IMR-90 (cell line): ENCODE measurements around the gene ANO8. TPM values are rescaled to one million over a fixed set of nuclear protein-coding genes. Genes with fewer than 3 reads are reported as not detected.

Source experiments
- ATAC-seq: fragments of 200-7000 bp; cut with Tn5 transposase; 2 replicates; pipeline ENCODE4 v1.9.1; 2020; ENCODE audit warnings: low read depth, mild to moderate bottlenecking, moderate library complexity
- BruUV-seq: library from RNA; stranded (reverse); fragments of 400-500 nt; replicated peaks from 2 replicates; lab custom pipeline; 2021; lab: Mats Ljungman, UMichigan
- CTCF ChIA-PET: fragments of 300-600 bp; formaldehyde crosslinking; extraction: SDS; loops from one replicate; lab custom pipeline; 2021; ENCODE audit warnings: antibody characterized with exemption; lab: Yijun Ruan, JAX
- POLR2A ChIA-PET: fragments of 300-600 bp; sonication (Branson Sonifier 250); formaldehyde crosslinking; loops from one replicate; lab custom pipeline; 2022; ENCODE audit warnings: antibody characterized with exemption; ENCODE audit not compliant: unreplicated experiment; lab: Charles Lee
- DNase-seq: peaks from one replicate; pipeline ENCODE4 v3.0.0; 2013
- H2AFZ ChIP-seq: replicated peaks from 2 replicates; pipeline ENCODE3; 2013; ENCODE audit warnings: low read length, mild to moderate bottlenecking; ENCODE audit not compliant: poor library complexity
- H2AK5ac ChIP-seq: 2 replicates; pipeline ENCODE4 v1.6.1; 2013; ENCODE audit warnings: low read depth, low read length, inconsistent platforms
- H2AK9ac ChIP-seq: replicated peaks from 2 replicates; pipeline ENCODE3; 2013; ENCODE audit warnings: mild to moderate bottlenecking, low read depth, low read length, moderate library complexity; ENCODE audit not compliant: poor library complexity
- H2BK120ac ChIP-seq: 2 replicates; pipeline ENCODE4 v1.6.1; 2013; ENCODE audit warnings: low read depth, low read length, inconsistent platforms
- H2BK15ac ChIP-seq: 3 replicates; pipeline ENCODE4 v1.6.1; 2013; ENCODE audit warnings: low read depth, low read length, inconsistent platforms
- H2BK20ac ChIP-seq: 2 replicates; pipeline ENCODE4 v1.6.1; 2013; ENCODE audit warnings: low read depth, mild to moderate bottlenecking, inconsistent platforms, low read length, moderate library complexity
- H2BK5ac ChIP-seq: 2 replicates; pipeline ENCODE4 v1.6.1; 2013; ENCODE audit warnings: mild to moderate bottlenecking, low read depth, low read length, inconsistent platforms; ENCODE audit not compliant: poor library complexity, severe bottlenecking
- H3K14ac ChIP-seq: replicated peaks from 2 replicates; pipeline ENCODE4 v1.6.1; 2013; ENCODE audit warnings: low read depth, low read length, inconsistent platforms
- H3K18ac ChIP-seq: 2 replicates; pipeline ENCODE4 v1.6.1; 2013; ENCODE audit warnings: low read depth, low read length, control low read depth
- H3K23ac ChIP-seq: 2 replicates; pipeline ENCODE4 v1.6.1; 2013; ENCODE audit warnings: low read depth, low read length, inconsistent platforms
- H3K27ac ChIP-seq: 2 replicates; pipeline ENCODE4 v1.5.1; 2013; ENCODE audit warnings: mild to moderate bottlenecking, control low read depth, low read length; ENCODE audit not compliant: insufficient read depth
- H3K27me3 ChIP-seq: 2 replicates; pipeline ENCODE4 v1.6.1; 2013; ENCODE audit warnings: low read length; ENCODE audit not compliant: control insufficient read depth, insufficient read depth
- H3K36me3 ChIP-seq: 2 replicates; pipeline ENCODE4 v1.6.1; 2013; ENCODE audit warnings: low read length, mixed read lengths; ENCODE audit not compliant: control insufficient read depth, insufficient read depth
- H3K4ac ChIP-seq: 2 replicates; pipeline ENCODE4 v1.6.1; 2013; ENCODE audit warnings: low read depth, low read length, inconsistent platforms
- H3K4me1 ChIP-seq: 2 replicates; pipeline ENCODE4 v1.6.1; 2013; ENCODE audit warnings: low read length, mixed read lengths; ENCODE audit not compliant: control insufficient read depth, insufficient read depth
- H3K4me2 ChIP-seq: 2 replicates; pipeline ENCODE4 v1.6.1; 2013; ENCODE audit warnings: low read depth, mild to moderate bottlenecking, control low read depth, low read length, moderate library complexity
- H3K4me3 ChIP-seq: 2 replicates; pipeline ENCODE4 v1.5.1; 2013; ENCODE audit warnings: low read depth, mild to moderate bottlenecking, control low read depth, low read length, moderate library complexity; ENCODE audit not compliant: insufficient read depth
- H3K56ac ChIP-seq: 2 replicates; pipeline ENCODE4 v1.6.1; 2013; ENCODE audit warnings: low read length, inconsistent platforms; ENCODE audit not compliant: insufficient read depth; ENCODE audit errors: extremely low read depth
- H3K79me1 ChIP-seq, 2 experiments: 2 replicates each; pipeline ENCODE4 v1.6.1; 2013; ENCODE audit warnings: low read length in 2 of 2, inconsistent platforms in 1 of 2, low read depth in 1 of 2
- H3K9ac ChIP-seq: 2 replicates; pipeline ENCODE4 v1.6.1; 2013; ENCODE audit warnings: low read depth, low read length, control low read depth
- H3K9me1 ChIP-seq: 2 replicates; pipeline ENCODE4 v1.6.1; 2013; ENCODE audit warnings: low read length, inconsistent platforms; ENCODE audit not compliant: insufficient read depth
- H3K9me3 ChIP-seq: 2 replicates; pipeline ENCODE4 v1.6.1; 2013; ENCODE audit warnings: low read length; ENCODE audit not compliant: control insufficient read depth, insufficient read depth
- H4K20me1 ChIP-seq: 2 replicates; pipeline ENCODE4 v1.6.1; 2013; ENCODE audit warnings: low read length, inconsistent platforms; ENCODE audit not compliant: insufficient read depth
- H4K5ac ChIP-seq: 2 replicates; pipeline ENCODE4 v1.6.1; 2013; ENCODE audit warnings: mild to moderate bottlenecking, low read depth, low read length, control low read depth
- H4K8ac ChIP-seq, 2 experiments: 2 replicates each; pipeline ENCODE4 v1.6.1; 2013; ENCODE audit warnings: low read depth in 2 of 2, low read length in 2 of 2, control low read depth in 1 of 2, inconsistent platforms in 1 of 2
- H4K91ac ChIP-seq: 2 replicates; pipeline ENCODE4 v1.6.1; 2013; ENCODE audit warnings: low read depth, low read length, inconsistent platforms; ENCODE audit not compliant: insufficient read depth
- CHD1 ChIP-seq: IDR thresholded peaks from 2 replicates; pipeline ENCODE4 v1.6.1; 2012; ENCODE audit warnings: low read depth, low read length, improper control_type of control experiment
- MAZ ChIP-seq: IDR thresholded peaks from 2 replicates; pipeline ENCODE4 v1.6.1; 2012; ENCODE audit warnings: low read depth, mild to moderate bottlenecking, low read length, improper control_type of control experiment, moderate library complexity, borderline replicate concordance
- RAD21 ChIP-seq: IDR thresholded peaks from 2 replicates; pipeline ENCODE4 v1.6.1; 2012; ENCODE audit warnings: low read length, improper control_type of control experiment
- RCOR1 ChIP-seq: IDR thresholded peaks from 2 replicates; pipeline ENCODE4 v1.6.1; 2012; ENCODE audit warnings: mild to moderate bottlenecking, low read length, improper control_type of control experiment; ENCODE audit not compliant: insufficient replicate concordance
- RFX5 ChIP-seq: IDR thresholded peaks from 2 replicates; pipeline ENCODE4 v1.8.0; 2012; ENCODE audit warnings: low read depth, mild to moderate bottlenecking, low read length, moderate library complexity
- SMC3 ChIP-seq: fragments of 150-350 bp; IDR thresholded peaks from 2 replicates; pipeline ENCODE4 v1.6.1; 2016; ENCODE audit warnings: low read depth, mild to moderate bottlenecking, antibody characterized with exemption, low read length, moderate library complexity
- USF2 ChIP-seq: fragments of 150-350 bp; IDR thresholded peaks from 2 replicates; pipeline ENCODE4 v1.6.1; 2017; ENCODE audit warnings: mild to moderate bottlenecking, antibody characterized with exemption, low read length, low read depth
- WGBS, 2 experiments: methylation state at CpG; one replicate each; pipeline versions ENCODE4 v1.1.5 to v1.1.7; 2013; ENCODE audit warnings: missing lambda C conversion rate in 2 of 2; ENCODE audit not compliant: insufficient read length in 1 of 2; ENCODE audit errors: extremely low coverage in 2 of 2; 5-methylcytosine and 5-hydroxymethylcytosine counted together
- dilution Hi-C: fragments of 300-500 bp; cut with HindIII; formaldehyde crosslinking; loops from one replicate; pipeline ENCODE4 v1.14.3; 2018; ENCODE audit warnings: low sequenced_read_pairs; ENCODE audit not compliant: unreplicated experiment
- in situ Hi-C: fragments of 300-500 bp; cut with MboI; formaldehyde crosslinking; loops from 3 replicates; pipeline ENCODE4 v1.14.3; 2019; ENCODE audit warnings: low sequenced_read_pairs, inconsistent platforms, mixed read lengths
- intact Hi-C: fragments of 100-400 bp; cut with micrococcal nuclease; formaldehyde crosslinking; loops from 2 replicates; pipeline ENCODE4 v1.10.0; 2022
- polyA plus RNA-seq, 3 experiments: library from polyadenylated mRNA; depleted of rRNA; stranded (reverse); fragments of >200 nt; gene quantifications; 2 replicates each; pipeline ENCODE4 v1.2.3, GENCODE V29; 2012; ENCODE audit warnings: low replicate concordance in 1 of 3
- total RNA-seq: library from RNA; depleted of rRNA; stranded (reverse); fragments of >200 nt; gene quantifications from 2 replicates; pipeline ENCODE4 v1.2.3, GENCODE V29; 2012

Gene ANO8
- total and polyA plus RNA-seq, 2 of the 4 experiments (the other 2 are of a cell fraction), result 1.6 to 5.6 TPM

- peaks cover 7% of the 10 kb centered on the region; the same call in 1 of the 2 replicates for H4K20me1 ChIP-seq
- ATAC-seq (no peak), DNase-seq (no peak)
- H4K5ac ChIP-seq, result no peak overlapping the region
- no peak for TF ChIP-seq SMC3
- TF ChIP-seq CHD1, result no peak
- no peak for TF ChIP-seq RCOR1
- TF ChIP-seq RFX5, result no peak
- no peak for TF ChIP-seq RAD21
- TF ChIP-seq MAZ, result no peak
- no peak for TF ChIP-seq USF2
- no peak overlapping the region for H2AFZ ChIP-seq
- no peak overlapping the region for H3K4me2 ChIP-seq
- peaks cover 0 to under 1% of the 10 kb centered on the region in 2 experiments; a peak in 1 of 4 replicates for H3K79me1 ChIP-seq
- no peak overlapping the region for H4K8ac ChIP-seq
- intact Hi-C loops (no loop called here), in situ Hi-C loops (no loop called here), dilution Hi-C loops (no loop called here)
- H3K18ac ChIP-seq, result no peak overlapping the region
- H2BK15ac ChIP-seq, result no peak overlapping the region
- CTCF ChIA-PET, result no interaction called here
- peaks cover 16% of the 10 kb centered on the region for H3K36me3 ChIP-seq
- no peak overlapping the region for H3K4me3 ChIP-seq
- H3K27ac ChIP-seq, result no peak overlapping the region
- no peak overlapping the region for H2BK5ac ChIP-seq
- no peak overlapping the region for H2BK20ac ChIP-seq
- H4K91ac ChIP-seq, result no peak overlapping the region
- no peak overlapping the region for H2AK5ac ChIP-seq
- H3K9me3 ChIP-seq, result no peaks in the 10 kb centered on the region
- POLR2A ChIA-PET, result no interaction called here
- no peak overlapping the region for H3K23ac ChIP-seq
- no peak overlapping the region for H3K14ac ChIP-seq
- no peak overlapping the region for H2BK120ac ChIP-seq
- no TSS peak for BruUV-seq
- H3K56ac ChIP-seq, result no peak overlapping the region
- 89% methylated on average over 12 of the region's 27 CpGs; no CpG with 5 or more reads in 1 of the 2 experiments for WGBS, 2 experiments
- no peak overlapping the region for H3K4ac ChIP-seq
- H2AK9ac ChIP-seq, result peak overlapping the region; percentile 16
- H3K27me3 ChIP-seq, result no peaks in the 10 kb centered on the region
- no peaks in the 10 kb centered on the region for H3K9me1 ChIP-seq
- H3K4me1 ChIP-seq, result no peaks in the 10 kb centered on the region
- H3K9ac ChIP-seq, result no peak overlapping the region
Measured at GRCh38 chr19:17327068-17327653, 7.5 kb downstream of the ANO8 start.
